HFFc6 (cell line): ENCODE measurements around the gene PSMD2. TPM values are rescaled to one million over a fixed set of nuclear protein-coding genes. Genes with fewer than 3 reads are reported as not detected.

Source experiments
- DNase-seq: peaks from one replicate; pipeline ENCODE4 v3.0.0-alpha.2; 2018
- H3K27ac Mint-ChIP-seq: 2 replicates; pipeline ENCODE4 v1.8.0; 2020; ENCODE audit warnings: mild to moderate bottlenecking, mixed read lengths
- H3K27me3 Mint-ChIP-seq: 2 replicates; pipeline ENCODE4 v1.8.0; 2021; ENCODE audit warnings: mild to moderate bottlenecking, moderate library complexity, mixed read lengths; ENCODE audit not compliant: insufficient read depth
- H3K36me3 Mint-ChIP-seq: 2 replicates; pipeline ENCODE4 v1.8.0; 2021; ENCODE audit warnings: low read depth, mixed read lengths
- H3K4me1 Mint-ChIP-seq: 2 replicates; pipeline ENCODE4 v1.8.0; 2020; ENCODE audit warnings: low read depth, mixed read lengths
- H3K4me3 Mint-ChIP-seq: 2 replicates; pipeline ENCODE4 v1.8.0; 2020; ENCODE audit warnings: mild to moderate bottlenecking, moderate library complexity, mixed read lengths
- H3K9me3 Mint-ChIP-seq: 2 replicates; pipeline ENCODE4 v1.8.0; 2020; ENCODE audit warnings: mild to moderate bottlenecking, mixed read lengths
- CTCF ChIP-seq: fragments of 200-600 bp; sonication (generic); IDR thresholded peaks from 2 replicates; pipeline ENCODE4 v1.5.0; 2021; ENCODE audit warnings: antibody characterized with exemption, mild to moderate bottlenecking
- total RNA-seq, 6 experiments: library from RNA; stranded (reverse); fragmentation: NEBNext Ultra II Directional; extraction: Animal tissue kit (Norgen Biotek cat#: 25700); gene quantifications; 2 replicates in 1 of 6; 3 replicates in 5 of 6; pipeline ENCODE4 v1.2.3, GENCODE V29; 2021

The PSMD2 gene
- total RNA-seq, 6 experiments from 2014 or later: 620 to 777 (median 730) TPM

- Mint-ChIP-seq H3K27me3 (peaks cover 4% of the 10 kb centered on the region; the same call in 1 of the 2 replicates), H3K4me1 (peaks cover 28% of the 10 kb centered on the region), H3K36me3 (peaks cover 8% of the 10 kb centered on the region; the same call in 1 of the 2 replicates), H3K27ac (no peak overlapping the region), H3K9me3 (no peaks in the 10 kb centered on the region), H3K4me3 (no peak overlapping the region)
- DNase-seq: no peak
- TF ChIP-seq CTCF: no peak
These were observed 58.4 kb downstream of the PSMD2 start for GRCh38 chr3:184357248-184358123.

GRCh38 chr3:184358124-184358767 lies 59.2 kb downstream of the PSMD2 start:
- H3K27ac Mint-ChIP-seq: no peak overlapping the region
- TF ChIP-seq CTCF: no peak
- no peaks in the 10 kb centered on the region for H3K9me3 Mint-ChIP-seq
- H3K27me3 Mint-ChIP-seq: peaks cover 4% of the 10 kb centered on the region; the same call in 1 of the 2 replicates
- H3K4me1 Mint-ChIP-seq: peaks cover 28% of the 10 kb centered on the region
- peaks cover 6% of the 10 kb centered on the region; the same call in 1 of the 2 replicates for H3K36me3 Mint-ChIP-seq
- H3K4me3 Mint-ChIP-seq: no peak overlapping the region
- no peak for DNase-seq

Other genes with a start within 250 kb of the PSMD2 start
- gene HTR3C, start 246.2 kb upstream of the PSMD2 start, total RNA-seq: not detected
- gene HTR3E, start 202.2 kb upstream of the PSMD2 start, total RNA-seq: not detected
- gene EIF2B5, start 163.9 kb upstream of the PSMD2 start, total RNA-seq: 10 to 100 TPM; 27.5 to 33.1 (median 31.4) TPM
- 10 to 100 TPM; 59.2 to 73.5 (median 64.9) TPM for gene DVL3, start 143.9 kb upstream of the PSMD2 start, total RNA-seq
- 100 to 1,000 TPM; 796 to 849 (median 832) TPM for gene AP2M1, start 124.4 kb upstream of the PSMD2 start, total RNA-seq
- gene ABCF3, start 113.0 kb upstream of the PSMD2 start, total RNA-seq: 10 to 100 TPM; 53.3 to 70.9 (median 63.4) TPM
- not detected for gene VWA5B2, start 69.7 kb upstream of the PSMD2 start, total RNA-seq
- gene ALG3, start 50.3 kb upstream of the PSMD2 start, total RNA-seq: 10 to 100 TPM; 60.0 to 75.3 (median 69.5) TPM
- gene EEF1AKMT4, start 49.6 kb upstream of the PSMD2 start, total RNA-seq: 1 to 10 TPM; 3.3 to 4.8 (median 3.7) TPM
- 1 to 10 TPM; 2.7 to 6.0 (median 3.4) TPM for gene CAMK2N2, start 37.7 kb upstream of the PSMD2 start, total RNA-seq
- not detected for gene ECE2, start 23.2 kb upstream of the PSMD2 start, total RNA-seq
- 100 to 1,000 TPM; 522 to 605 (median 559) TPM for gene EIF4G1, start 15.4 kb downstream of the PSMD2 start, total RNA-seq
- gene FAM131A, start 38.4 kb downstream of the PSMD2 start, total RNA-seq: 10 to 100 TPM; 11.2 to 13.6 (median 11.9) TPM
- 1 to 10 TPM; 3.4 to 5.1 (median 4.2) TPM for gene CLCN2, start 62.4 kb downstream of the PSMD2 start, total RNA-seq
- 10 to 100 TPM; 45.4 to 68.6 (median 50.1) TPM for gene POLR2H, start 62.5 kb downstream of the PSMD2 start, total RNA-seq
- gene THPO, start 79.0 kb downstream of the PSMD2 start, total RNA-seq: not detected
- gene CHRD, start 80.8 kb downstream of the PSMD2 start, total RNA-seq: under 1 TPM in 4 of 6 experiments, not detected in 2; 0.09 to 0.31 (median 0.19) TPM